Activated CD8-positive, alpha-beta T cell treated with anti-CD3 and anti-CD28 coated beads for 36 hours (primary cell): ENCODE data around the gene PRKCE. TPM values are rescaled to one million over a fixed set of nuclear protein-coding genes. Genes with fewer than 3 reads are reported as not detected.
A peak's percentile ranks its signal among the peaks of the same experiment; 100 is the strongest.

ENCODE experiments used
- ATAC-seq: fragments of 200-7000 bp; cut with Tn5 transposase; one replicate; pipeline ENCODE4 v1.10.0; 2021; ENCODE audit warnings: mild to moderate bottlenecking, moderate library complexity
- CTCF ChIA-PET: fragments of 350-600 bp; sonication (Branson Sonifier 250); formaldehyde crosslinking; loops from one replicate; lab custom pipeline; 2021; ENCODE audit warnings: antibody characterized with exemption; lab: Charles Lee
- POLR2A ChIA-PET: fragments of 350-600 bp; sonication (Branson Sonifier 250); formaldehyde crosslinking; loops from one replicate; lab custom pipeline; 2021; ENCODE audit warnings: antibody characterized with exemption; lab: Charles Lee
- DNase-seq: peaks from one replicate; pipeline ENCODE4 v3.0.0-alpha.2; 2020
- H3K27ac Mint-ChIP-seq: one replicate; pipeline ENCODE4 v1.8.0; 2021; ENCODE audit warnings: mild to moderate bottlenecking, mixed read lengths
- H3K27me3 Mint-ChIP-seq: one replicate; pipeline ENCODE4 v1.8.0; 2021; ENCODE audit warnings: mixed read lengths
- H3K36me3 Mint-ChIP-seq: one replicate; pipeline ENCODE4 v1.8.0; 2021; ENCODE audit warnings: low read depth, mixed read lengths
- H3K4me1 Mint-ChIP-seq: one replicate; pipeline ENCODE4 v1.8.0; 2021; ENCODE audit warnings: low read depth, mixed read lengths
- H3K4me3 Mint-ChIP-seq: one replicate; pipeline ENCODE4 v1.8.0; 2021; ENCODE audit warnings: mild to moderate bottlenecking, moderate library complexity, mixed read lengths
- H3K9me3 Mint-ChIP-seq: one replicate; pipeline ENCODE4 v1.8.0; 2021; ENCODE audit warnings: mixed read lengths
- intact Hi-C: fragments of 100-400 bp; cut with micrococcal nuclease; formaldehyde crosslinking; loops from one replicate; pipeline ENCODE4 v1.10.0; 2022
- total RNA-seq, 2 experiments: library from RNA; stranded (reverse); gene quantifications; one replicate each; pipeline ENCODE4 v1.2.3, GENCODE V29; 2021
- TF ChIP-seq, protein P1 (sequence below): fragments of 200-600 bp; IDR thresholded peaks from one replicate; pipeline ENCODE4 v1.8.0; 2022; ENCODE audit warnings: antibody characterized with exemption, mild to moderate bottlenecking

The PRKCE gene
- total RNA-seq, 2 experiments from 2014 or later = 11.5 to 11.9 TPM

DNA sequence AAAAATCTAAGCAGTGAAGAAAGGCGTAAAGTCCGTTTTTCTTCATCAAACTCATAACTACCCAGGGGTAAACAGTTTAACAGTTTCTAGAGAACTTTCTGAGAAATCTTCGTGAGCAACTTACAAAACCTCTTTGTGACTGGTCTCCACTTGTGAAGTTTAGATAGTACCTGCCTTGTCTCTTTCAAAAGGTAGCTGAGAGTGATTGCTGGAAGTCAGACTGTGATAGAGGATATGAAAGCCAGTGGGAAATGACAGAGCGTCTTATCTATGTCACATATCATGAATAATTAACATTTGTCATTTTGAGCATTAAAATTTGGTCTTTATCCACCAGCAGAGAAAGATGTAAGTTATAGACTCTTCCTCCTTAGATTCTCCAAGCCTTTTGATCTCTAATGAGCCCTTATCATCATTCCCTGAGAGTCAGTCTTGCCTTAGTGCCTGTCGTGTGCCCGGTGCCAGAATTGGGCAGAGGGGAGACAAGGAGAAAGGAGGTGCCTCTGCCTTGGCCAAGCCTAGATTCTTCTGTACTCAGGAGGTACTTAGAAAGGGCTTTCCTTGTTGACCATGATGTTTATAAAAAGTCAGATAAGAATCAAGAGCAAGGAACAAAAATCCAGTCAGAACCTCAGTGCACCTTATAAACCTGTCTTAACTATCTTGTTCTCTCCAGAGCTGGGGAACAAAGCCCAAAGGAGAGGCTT lies 440.6 kb downstream of the PRKCE start:
- ChIA-PET CTCF (no interaction called here), POLR2A (no interaction called here)
- ATAC-seq (peak; percentile 30), DNase-seq (no peak)
- no peaks in the 10 kb centered on the region for H3K4me1 Mint-ChIP-seq
- H3K4me3 Mint-ChIP-seq = no peak overlapping the region
- H3K9me3 Mint-ChIP-seq = no peaks in the 10 kb centered on the region
- intact Hi-C loops = no loop called here
- H3K36me3 Mint-ChIP-seq = peaks cover 9% of the 10 kb centered on the region
- no peak overlapping the region for H3K27ac Mint-ChIP-seq
- H3K27me3 Mint-ChIP-seq = no peaks in the 10 kb centered on the region
- TF ChIP-seq, protein P1, sequence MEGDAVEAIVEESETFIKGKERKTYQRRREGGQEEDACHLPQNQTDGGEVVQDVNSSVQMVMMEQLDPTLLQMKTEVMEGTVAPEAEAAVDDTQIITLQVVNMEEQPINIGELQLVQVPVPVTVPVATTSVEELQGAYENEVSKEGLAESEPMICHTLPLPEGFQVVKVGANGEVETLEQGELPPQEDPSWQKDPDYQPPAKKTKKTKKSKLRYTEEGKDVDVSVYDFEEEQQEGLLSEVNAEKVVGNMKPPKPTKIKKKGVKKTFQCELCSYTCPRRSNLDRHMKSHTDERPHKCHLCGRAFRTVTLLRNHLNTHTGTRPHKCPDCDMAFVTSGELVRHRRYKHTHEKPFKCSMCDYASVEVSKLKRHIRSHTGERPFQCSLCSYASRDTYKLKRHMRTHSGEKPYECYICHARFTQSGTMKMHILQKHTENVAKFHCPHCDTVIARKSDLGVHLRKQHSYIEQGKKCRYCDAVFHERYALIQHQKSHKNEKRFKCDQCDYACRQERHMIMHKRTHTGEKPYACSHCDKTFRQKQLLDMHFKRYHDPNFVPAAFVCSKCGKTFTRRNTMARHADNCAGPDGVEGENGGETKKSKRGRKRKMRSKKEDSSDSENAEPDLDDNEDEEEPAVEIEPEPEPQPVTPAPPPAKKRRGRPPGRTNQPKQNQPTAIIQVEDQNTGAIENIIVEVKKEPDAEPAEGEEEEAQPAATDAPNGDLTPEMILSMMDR = no peak

DNA sequence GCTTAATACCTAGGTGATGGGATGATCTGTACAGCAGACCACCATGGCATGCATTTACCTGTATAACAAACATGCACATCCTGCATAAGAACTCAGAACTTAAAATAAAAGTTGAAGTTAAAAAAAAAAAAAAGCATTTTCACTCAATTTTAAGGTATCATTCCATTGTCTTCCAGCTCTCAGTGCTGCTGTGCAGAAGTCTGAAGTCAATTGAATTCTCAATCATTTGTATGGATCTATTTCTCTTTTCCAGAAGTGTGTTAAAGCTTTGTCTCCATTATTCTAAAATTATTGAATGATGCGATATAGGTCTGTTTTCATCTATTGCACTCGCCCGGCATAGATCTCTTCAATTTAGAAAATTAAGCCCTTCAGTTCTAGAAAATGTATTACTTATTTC lies 443.2 kb downstream of the PRKCE start:
- Mint-ChIP-seq H3K36me3 (peaks cover 3% of the 10 kb centered on the region), H3K9me3 (no peaks in the 10 kb centered on the region), H3K27ac (no peak overlapping the region), H3K4me1 (peaks cover 9% of the 10 kb centered on the region), H3K27me3 (no peaks in the 10 kb centered on the region), H3K4me3 (no peak overlapping the region)
- TF ChIP-seq, protein P1 = no peak
- ChIA-PET POLR2A (interaction anchor here (0.6 kb wide), 1 partner anchor 26 kb away, joined by 6 read pairs; no protein-coding TSS in a partner anchor), CTCF (interaction anchor here (1.0 kb wide), 1 partner anchor 31 kb away, joined by 3 read pairs; no protein-coding TSS in a partner anchor)
- intact Hi-C loops = no loop called here
- ATAC-seq = no peak
- DNase-seq = no peak

DNA sequence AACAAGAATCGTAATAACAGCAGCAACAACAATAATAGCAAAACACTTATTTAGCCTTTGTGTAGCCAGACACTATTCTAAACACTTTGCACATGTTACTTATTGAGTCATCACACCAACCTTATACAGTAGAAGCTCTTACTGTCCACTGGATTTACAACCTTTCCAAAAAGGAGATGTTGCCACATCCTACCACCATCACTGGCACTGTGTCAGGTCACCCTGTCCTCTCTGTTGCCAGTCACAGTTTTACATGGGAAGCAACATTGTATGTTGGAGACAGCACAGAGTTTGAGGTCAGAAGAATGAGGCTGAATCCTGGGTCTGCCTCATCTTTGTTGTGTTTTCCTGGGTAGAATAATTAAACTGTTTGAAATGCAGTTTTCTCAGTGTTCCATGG lies 444.4 kb downstream of the PRKCE start:
- Mint-ChIP-seq H3K27me3 (no peaks in the 10 kb centered on the region), H3K9me3 (no peaks in the 10 kb centered on the region), H3K4me3 (no peak overlapping the region), H3K4me1 (peaks cover 9% of the 10 kb centered on the region), H3K36me3 (peaks cover 3% of the 10 kb centered on the region), H3K27ac (no peak overlapping the region)
- ATAC-seq = no peak
- POLR2A ChIA-PET = no interaction called here
- CTCF ChIA-PET = interaction anchor here (1.1 kb wide), 1 partner anchor 33 kb away, joined by 4 read pairs; no protein-coding TSS in a partner anchor
- no peak for DNase-seq
- TF ChIP-seq, protein P1 = no peak
- intact Hi-C loops = no loop called here

DNA sequence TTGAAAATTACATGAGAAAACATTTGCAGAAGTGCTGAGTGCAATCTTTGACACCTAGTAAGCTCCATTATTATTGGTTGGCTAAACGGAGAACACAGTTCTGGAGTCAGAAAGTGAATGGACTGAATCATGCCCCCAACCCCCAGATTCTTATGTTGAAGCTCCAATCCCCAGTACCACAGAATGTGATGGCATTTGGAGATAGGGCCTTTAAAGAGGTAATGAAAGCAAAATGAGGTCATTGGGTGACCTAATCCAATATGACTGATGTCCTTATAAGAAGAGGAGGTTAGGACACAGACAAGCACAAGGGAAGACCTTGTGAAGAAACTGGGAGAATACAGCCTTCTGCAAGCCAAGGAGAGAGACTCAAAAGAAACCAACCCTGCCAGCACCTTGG lies 444.8 kb downstream of the PRKCE start:
- no peaks in the 10 kb centered on the region for H3K27me3 Mint-ChIP-seq

More for the DNA sequence above, 444.8 kb downstream of the PRKCE start:
- intact Hi-C loops = no loop called here
- ATAC-seq (peak; percentile 37), DNase-seq (no peak)
- no peaks in the 10 kb centered on the region for H3K9me3 Mint-ChIP-seq
- no peak overlapping the region for H3K27ac Mint-ChIP-seq
- H3K36me3 Mint-ChIP-seq = peaks cover 3% of the 10 kb centered on the region
- POLR2A ChIA-PET = no interaction called here
- peaks cover 9% of the 10 kb centered on the region for H3K4me1 Mint-ChIP-seq
- H3K4me3 Mint-ChIP-seq = no peak overlapping the region
- TF ChIP-seq, protein P1 = no peak
- CTCF ChIA-PET = interaction anchor here (1.1 kb wide), 1 partner anchor 34 kb away, joined by 4 read pairs; no protein-coding TSS in a partner anchor
